Measurements from ENCODE around the gene ZNF354C. TPM values are rescaled to one million over a fixed set of nuclear protein-coding genes. Genes with fewer than 3 reads are reported as not detected.

ZNF354C gene
- total and polyA plus RNA-seq, 2 of the 13 experiments (the other 11 are each of a cell fraction or from before 2014, with no cell fraction given): 0.02 TPM; not detected in 1

DNA sequence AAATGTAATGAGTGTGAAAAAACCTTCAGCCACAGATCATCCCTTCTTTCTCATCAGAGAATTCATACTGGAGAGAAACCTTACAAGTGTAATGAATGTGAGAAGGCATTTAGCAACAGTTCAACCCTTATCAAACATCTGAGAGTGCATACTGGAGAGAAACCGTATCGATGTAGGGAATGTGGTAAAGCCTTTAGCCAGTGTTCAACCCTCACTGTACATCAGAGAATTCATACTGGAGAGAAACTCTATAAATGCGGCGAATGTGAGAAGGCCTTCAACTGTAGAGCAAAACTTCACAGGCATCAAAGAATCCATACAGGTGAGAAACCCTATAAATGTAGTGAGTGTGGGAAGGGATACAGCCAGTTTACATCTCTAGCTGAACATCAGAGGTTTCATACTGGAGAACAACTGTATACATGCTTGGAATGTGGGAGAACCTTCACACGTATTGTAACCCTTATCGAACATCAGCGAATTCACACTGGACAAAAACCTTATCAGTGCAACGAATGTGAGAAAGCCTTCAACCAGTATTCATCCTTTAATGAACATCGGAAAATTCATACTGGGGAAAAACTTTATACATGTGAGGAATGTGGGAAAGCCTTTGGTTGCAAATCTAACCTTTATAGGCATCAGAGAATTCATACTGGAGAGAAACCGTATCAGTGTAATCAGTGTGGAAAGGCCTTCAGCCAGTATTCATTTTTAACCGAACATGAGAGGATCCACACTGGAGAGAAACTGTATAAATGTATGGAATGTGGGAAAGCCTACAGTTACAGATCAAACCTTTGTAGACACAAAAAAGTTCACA, 19.2 kb downstream of the ZNF354C start:
- no peak overlapping the region for H3K27ac ChIP-seq (ENCODE audit: extremely low read length, insufficient read depth, low read length)
- POLR2A ChIA-PET: no interaction called here
- CTCF ChIA-PET (ENCODE audit: low intra/inter-chr PET ratio, low total read pairs): no interaction called here
- TF ChIP-seq, protein P1, sequence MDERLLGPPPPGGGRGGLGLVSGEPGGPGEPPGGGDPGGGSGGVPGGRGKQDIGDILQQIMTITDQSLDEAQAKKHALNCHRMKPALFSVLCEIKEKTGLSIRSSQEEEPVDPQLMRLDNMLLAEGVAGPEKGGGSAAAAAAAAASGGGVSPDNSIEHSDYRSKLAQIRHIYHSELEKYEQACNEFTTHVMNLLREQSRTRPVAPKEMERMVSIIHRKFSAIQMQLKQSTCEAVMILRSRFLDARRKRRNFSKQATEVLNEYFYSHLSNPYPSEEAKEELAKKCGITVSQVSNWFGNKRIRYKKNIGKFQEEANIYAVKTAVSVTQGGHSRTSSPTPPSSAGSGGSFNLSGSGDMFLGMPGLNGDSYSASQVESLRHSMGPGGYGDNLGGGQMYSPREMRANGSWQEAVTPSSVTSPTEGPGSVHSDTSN (CRISPR knock-in tag; IDR thresholded peaks at IDR 0.05): no peak
- 0 out of 2 replicates have a peak, but pooled peaks have one; percentile 62 for TF ChIP-seq ZNF274 (CRISPR knock-in tag; IDR thresholded peaks at IDR 0.05)
- H3K9ac ChIP-seq (ENCODE audit: insufficient read depth, low read depth, low read length): no peak overlapping the region
- H4K20me1 ChIP-seq (ENCODE audit: insufficient read depth, low read length): no peaks in the 10 kb centered on the region
- no peaks in the 10 kb centered on the region for H3K27me3 ChIP-seq (ENCODE audit: control insufficient read depth in 1 of 2, insufficient read depth in 2 of 2, low read length in 2 of 2)
- H3K4me3 ChIP-seq (replicated peaks in 1 of 3; ENCODE audit: insufficient read depth in 1 of 3, low read depth in 2 of 3, low read length in 3 of 3): no peak overlapping the region
- FAIRE-seq (no peak), DNase-seq (ENCODE audit: low spot score) (no peak), ATAC-seq (no peak)
- 14% methylated on average over 11 of the region's 11 CpGs for WGBS (ENCODE audit: low lambda C conversion rate)
- H3K79me2 ChIP-seq (ENCODE audit: insufficient read depth, low read length): no peaks in the 10 kb centered on the region
- intact Hi-C loops (cut with micrococcal nuclease; ENCODE audit: unreplicated experiment): no loop called here
- H3K9me3 ChIP-seq (ENCODE audit: low read length): peaks cover 93% of the 10 kb centered on the region
- no peak overlapping the region for H3K4me2 ChIP-seq (ENCODE audit: low read depth, low read length)
- H3K4me1 ChIP-seq (ENCODE audit: insufficient read depth, low read length): no peaks in the 10 kb centered on the region
- no peak overlapping the region for H2AFZ ChIP-seq (ENCODE audit: low read length)
- BruUV-seq (replicated peaks): no TSS peak
- in situ Hi-C loops (cut with HindIII; ENCODE audit: extremely low pct_ligation_motif_present, low pct_unique_long_range_greater_than_20kb): no loop called here
- H3K36me3 ChIP-seq (replicated peaks in 1 of 2; ENCODE audit: control insufficient read depth in 1 of 2, insufficient read depth in 2 of 2, low read length in 2 of 2): no peaks in the 10 kb centered on the region

DNA sequence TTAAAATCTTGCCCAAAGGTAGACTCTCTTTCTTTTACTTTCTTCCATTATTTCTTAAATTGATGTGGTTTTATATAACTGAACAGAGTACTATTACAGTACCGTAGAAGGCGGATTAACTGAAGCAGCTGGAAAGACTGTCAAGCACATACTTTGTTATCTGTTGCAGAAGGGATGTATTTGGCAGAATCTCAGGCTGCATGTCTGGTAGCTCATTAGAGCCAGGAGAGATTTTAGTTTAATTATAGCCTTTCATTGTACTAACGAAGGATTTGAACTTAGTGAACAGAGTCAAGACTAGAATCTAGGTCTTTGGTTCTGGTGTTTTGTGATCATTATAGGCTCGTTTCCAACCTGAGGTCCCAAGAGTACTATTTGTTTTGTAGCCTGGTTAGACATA, 20.6 kb downstream of the ZNF354C start:
- H3K79me2 ChIP-seq (ENCODE audit: insufficient read depth, low read length): no peaks in the 10 kb centered on the region
- no peaks in the 10 kb centered on the region for H4K20me1 ChIP-seq (ENCODE audit: insufficient read depth, low read length)
- H2AFZ ChIP-seq (ENCODE audit: low read length): no peak overlapping the region
- H3K27me3 ChIP-seq (ENCODE audit: control insufficient read depth in 1 of 2, insufficient read depth in 2 of 2, low read length in 2 of 2): no peaks in the 10 kb centered on the region
- H3K4me2 ChIP-seq (ENCODE audit: low read depth, low read length): no peak overlapping the region
- ATAC-seq (no peak), FAIRE-seq (no peak), DNase-seq (ENCODE audit: low spot score) (no peak)
- no peaks in the 10 kb centered on the region for H3K4me1 ChIP-seq (ENCODE audit: insufficient read depth, low read length)
- in situ Hi-C loops (cut with HindIII; ENCODE audit: extremely low pct_ligation_motif_present, low pct_unique_long_range_greater_than_20kb) (no loop called here), intact Hi-C loops (cut with micrococcal nuclease; ENCODE audit: unreplicated experiment) (no loop called here)
- TF ChIP-seq CENPT (CRISPR knock-in tag; IDR thresholded peaks at IDR 0.05; ENCODE audit: low read depth): no peak
- no peak for TF ChIP-seq GATAD1 (CRISPR knock-in tag; IDR thresholded peaks at IDR 0.05)
- TF ChIP-seq ZNF749 (CRISPR knock-in tag; IDR thresholded peaks at IDR 0.05; ENCODE audit: borderline replicate concordance): no peak
- no peak for TF ChIP-seq ZNF136 (CRISPR knock-in tag; IDR thresholded peaks at IDR 0.05; ENCODE audit: low read depth)
- TF ChIP-seq SUZ12 (IDR thresholded peaks at IDR 0.05; ENCODE audit: low read depth, low read length): no peak
- TF ChIP-seq EP300 (IDR thresholded peaks at IDR 0.05; ENCODE audit: low read depth in 2 of 2, low read length in 2 of 2): no peak
- TF ChIP-seq EP300 (CRISPR knock-in tag; IDR thresholded peaks at IDR 0.05; ENCODE audit: borderline replicate concordance): no peak
- H3K36me3 ChIP-seq (replicated peaks in 1 of 2; ENCODE audit: control insufficient read depth in 1 of 2, insufficient read depth in 2 of 2, low read length in 2 of 2): no peaks in the 10 kb centered on the region
- no peak overlapping the region for H3K9ac ChIP-seq (ENCODE audit: insufficient read depth, low read depth, low read length)
- CTCF ChIA-PET (ENCODE audit: low intra/inter-chr PET ratio, low total read pairs): no interaction called here
- POLR2A ChIA-PET: no interaction called here
- BruUV-seq (replicated peaks): no TSS peak
- H3K9me3 ChIP-seq (ENCODE audit: low read length): peaks cover 96% of the 10 kb centered on the region
- no peak overlapping the region for H3K27ac ChIP-seq (ENCODE audit: extremely low read length, insufficient read depth, low read length)
- no peak overlapping the region for H3K4me3 ChIP-seq (replicated peaks in 1 of 3; ENCODE audit: insufficient read depth in 1 of 3, low read depth in 2 of 3, low read length in 3 of 3)
- WGBS (ENCODE audit: low lambda C conversion rate): 50% methylated on average over 4 of the region's 4 CpGs

All from HepG2 (cell line).